CD14-positive monocyte (primary cell): ENCODE results near the gene JCAD. TPM values are rescaled to one million over a fixed set of nuclear protein-coding genes. Genes with fewer than 3 reads are reported as not detected.

Experiments used
- DNase-seq, 3 donors: peaks; one replicate each; pipeline ENCODE4 v3.0.0-alpha.2; 2011 to 2022
- H2AFZ ChIP-seq: 2 replicates; pipeline ENCODE4 v1.6.0; 2012; ENCODE audit warnings: mild to moderate bottlenecking, low read depth, low read length, inconsistent platforms; ENCODE audit not compliant: insufficient read depth, poor library complexity, severe bottlenecking
- H3K27ac ChIP-seq, 2 donors: 1 replicate in 1 of 2; 2 replicates in 1 of 2; pipeline ENCODE4 v1.5.1; 2012 to 2013; ENCODE audit warnings: low read length in 2 of 2, control low read depth in 1 of 2, inconsistent platforms in 1 of 2, low read depth in 1 of 2, mild to moderate bottlenecking in 1 of 2
- H3K27me3 ChIP-seq, 2 donors: one replicate each; pipeline versions ENCODE4 v1.6.0 to v1.6.1; 2011 to 2013; ENCODE audit warnings: low read length in 2 of 2; ENCODE audit not compliant: control insufficient read depth in 2 of 2, insufficient read depth in 2 of 2
- H3K36me3 ChIP-seq, 2 donors: replicated peaks in 1 of 2; 1 replicate in 1 of 2; 2 replicates in 1 of 2; pipeline versions ENCODE4 v1.5.1 to v1.6.1; 2012 to 2013; ENCODE audit warnings: low read length in 2 of 2, control low read depth in 1 of 2, inconsistent platforms in 1 of 2, mild to moderate bottlenecking in 1 of 2; ENCODE audit not compliant: insufficient read depth in 2 of 2, control insufficient read depth in 1 of 2
- H3K4me1 ChIP-seq, 2 donors: 1 replicate in 1 of 2; 2 replicates in 1 of 2; pipeline versions ENCODE4 v1.5.1 to v1.6.1; 2012 to 2013; ENCODE audit warnings: low read length in 2 of 2, control low read depth in 1 of 2, inconsistent platforms in 1 of 2, mild to moderate bottlenecking in 1 of 2, moderate library complexity in 1 of 2; ENCODE audit not compliant: insufficient read depth in 2 of 2, control insufficient read depth in 1 of 2
- H3K4me2 ChIP-seq: replicated peaks from 2 replicates; pipeline ENCODE3; 2012; ENCODE audit warnings: low read length, moderate library complexity, mild to moderate bottlenecking; ENCODE audit not compliant: poor library complexity, severe bottlenecking; ENCODE audit errors: extremely low read depth
- H3K4me3 ChIP-seq, 3 experiments: fragments of 200-600 bp in 1 of 3; sonication (generic) in 1 of 3; replicated peaks in 1 of 3; 1 replicate in 2 of 3; 2 replicates in 1 of 3; pipeline ENCODE4 v1.5.1; 2011 to 2013; ENCODE audit warnings: low read length in 3 of 3, mild to moderate bottlenecking in 3 of 3, control low read depth in 2 of 3, low read depth in 2 of 3, inconsistent platforms in 1 of 3, moderate library complexity in 1 of 3
- H3K79me2 ChIP-seq: 2 replicates; pipeline ENCODE4 v1.6.0; 2012; ENCODE audit warnings: mild to moderate bottlenecking, control low read depth, inconsistent platforms, low read length, moderate library complexity; ENCODE audit not compliant: insufficient read depth
- H3K9ac ChIP-seq: 2 replicates; pipeline ENCODE4 v1.6.0; 2017; ENCODE audit warnings: low read length, mild to moderate bottlenecking; ENCODE audit not compliant: insufficient read depth, poor library complexity, severe bottlenecking
- H3K9me3 ChIP-seq, 2 donors: replicated peaks in 1 of 2; 1 replicate in 1 of 2; 2 replicates in 1 of 2; pipeline versions ENCODE4 v1.5.1 to v1.6.1; 2012 to 2013; ENCODE audit warnings: low read length in 2 of 2, control low read depth in 1 of 2; ENCODE audit not compliant: control insufficient read depth in 1 of 2, insufficient read depth in 1 of 2
- H4K20me1 ChIP-seq: 2 replicates; pipeline ENCODE4 v1.6.0; 2012; ENCODE audit warnings: mild to moderate bottlenecking, low read length, control low read depth, moderate library complexity; ENCODE audit not compliant: insufficient read depth
- H3K27ac Mint-ChIP-seq, 7 donors: one replicate each; pipeline ENCODE4 v1.8.0; 2020; ENCODE audit warnings: mild to moderate bottlenecking in 7 of 7, mixed read lengths in 7 of 7, moderate library complexity in 6 of 7, inconsistent platforms in 2 of 7
- H3K27me3 Mint-ChIP-seq, 3 donors: one replicate each; pipeline ENCODE4 v1.8.0; 2021 to 2022; ENCODE audit warnings: low read depth in 3 of 3, mild to moderate bottlenecking in 3 of 3, mixed read lengths in 3 of 3, moderate library complexity in 3 of 3, inconsistent platforms in 1 of 3
- H3K36me3 Mint-ChIP-seq, 2 donors: one replicate each; pipeline ENCODE4 v1.8.0; 2020; ENCODE audit warnings: mixed read lengths in 2 of 2, inconsistent platforms in 1 of 2, mild to moderate bottlenecking in 1 of 2
- H3K4me1 Mint-ChIP-seq: one replicate; pipeline ENCODE4 v1.8.0; 2020; ENCODE audit warnings: mild to moderate bottlenecking, mixed read lengths
- H3K4me3 Mint-ChIP-seq, 2 donors: one replicate each; pipeline ENCODE4 v1.8.0; 2020; ENCODE audit warnings: mild to moderate bottlenecking in 2 of 2, mixed read lengths in 2 of 2, moderate library complexity in 1 of 2
- H3K9me3 Mint-ChIP-seq, 7 donors: one replicate each; pipeline ENCODE4 v1.8.0; 2020 to 2022; ENCODE audit warnings: mixed read lengths in 7 of 7, mild to moderate bottlenecking in 6 of 7, moderate library complexity in 6 of 7, inconsistent platforms in 2 of 7
- WGBS: methylation state at CpG from one replicate; pipeline ENCODE4 v1.1.5; 2013; ENCODE audit warnings: missing lambda C conversion rate; ENCODE audit not compliant: insufficient coverage; 5-methylcytosine and 5-hydroxymethylcytosine counted together
- intact Hi-C, 2 donors: fragments of 100-400 bp; cut with micrococcal nuclease; formaldehyde crosslinking; loops; one replicate each; pipeline versions ENCODE4 v1.15.0 to v1.15.1; 2023
- polyA plus RNA-seq, 3 donors: library from polyadenylated mRNA; depleted of rRNA in 1 of 3; unstranded in 2 of 3; stranded (reverse) in 1 of 3; fragments of 300-500 nt in 2 of 3; fragments of >200 nt in 1 of 3; fragmentation: Illumina TruSeq in 2 of 3; gene quantifications; 1 replicate in 2 of 3; 2 replicates in 1 of 3; pipeline ENCODE4 v1.2.3, GENCODE V29; 2012 to 2021
- TF ChIP-seq, protein P1 (sequence below): fragments of 200-600 bp; IDR thresholded peaks from one replicate; pipeline ENCODE4 v1.8.0; 2022; ENCODE audit warnings: antibody characterized with exemption, mild to moderate bottlenecking

The JCAD gene
- polyA plus RNA-seq, 3 donors: not detected

DNA sequence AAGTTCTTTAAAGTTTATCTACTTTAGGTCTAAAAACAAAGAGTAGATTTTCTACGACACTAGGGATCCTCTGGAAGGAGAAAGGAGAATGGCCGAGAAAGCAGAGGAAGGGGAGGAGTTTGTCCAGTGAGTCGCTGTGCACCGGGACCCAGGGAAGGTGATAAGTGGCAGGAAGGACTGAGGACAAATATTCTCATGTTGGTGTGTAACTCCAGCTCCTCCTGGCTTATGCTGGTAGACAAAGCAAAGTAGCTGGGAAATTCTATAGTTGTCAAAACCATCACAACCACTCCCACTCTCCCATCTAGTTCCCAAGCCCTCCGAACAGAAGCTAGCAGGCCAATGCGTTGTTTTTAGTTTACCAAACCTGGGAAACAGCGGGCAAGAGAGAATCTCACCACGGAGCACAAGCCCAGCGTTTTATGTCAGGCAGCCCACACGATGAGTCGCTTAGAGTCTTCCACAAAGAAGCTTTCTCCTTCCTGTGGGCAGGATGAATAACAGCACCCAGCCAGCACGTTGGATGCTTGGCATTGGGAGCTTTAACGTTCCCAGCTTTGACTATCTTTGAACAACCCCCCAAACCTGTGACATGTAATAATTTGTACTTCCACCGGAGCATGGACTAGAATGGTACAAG lies 32.9 kb upstream of the JCAD start:
- Histone ChIP-seq H3K4me1 (no peaks in the 10 kb centered on the region), H3K27ac (no peak overlapping the region), H3K4me3 (no peak overlapping the region), H3K9me3 (no peaks in the 10 kb centered on the region), H3K9ac (no peak overlapping the region), H3K36me3 (no peaks in the 10 kb centered on the region), H2AFZ (no peak overlapping the region), H3K4me2 (no peak overlapping the region), H3K79me2 (no peaks in the 10 kb centered on the region), H3K27me3 (no peaks in the 10 kb centered on the region), H4K20me1 (no peaks in the 10 kb centered on the region)
- no peaks in the 10 kb centered on the region for H3K36me3 Mint-ChIP-seq
- 91% methylated on average over 10 of the region's 14 CpGs for WGBS
- H3K4me1 Mint-ChIP-seq: no peaks in the 10 kb centered on the region
- peaks cover 2 to 9% (median 5%) of the 10 kb centered on the region in 3 donors for H3K27me3 Mint-ChIP-seq
- TF ChIP-seq, protein P1, sequence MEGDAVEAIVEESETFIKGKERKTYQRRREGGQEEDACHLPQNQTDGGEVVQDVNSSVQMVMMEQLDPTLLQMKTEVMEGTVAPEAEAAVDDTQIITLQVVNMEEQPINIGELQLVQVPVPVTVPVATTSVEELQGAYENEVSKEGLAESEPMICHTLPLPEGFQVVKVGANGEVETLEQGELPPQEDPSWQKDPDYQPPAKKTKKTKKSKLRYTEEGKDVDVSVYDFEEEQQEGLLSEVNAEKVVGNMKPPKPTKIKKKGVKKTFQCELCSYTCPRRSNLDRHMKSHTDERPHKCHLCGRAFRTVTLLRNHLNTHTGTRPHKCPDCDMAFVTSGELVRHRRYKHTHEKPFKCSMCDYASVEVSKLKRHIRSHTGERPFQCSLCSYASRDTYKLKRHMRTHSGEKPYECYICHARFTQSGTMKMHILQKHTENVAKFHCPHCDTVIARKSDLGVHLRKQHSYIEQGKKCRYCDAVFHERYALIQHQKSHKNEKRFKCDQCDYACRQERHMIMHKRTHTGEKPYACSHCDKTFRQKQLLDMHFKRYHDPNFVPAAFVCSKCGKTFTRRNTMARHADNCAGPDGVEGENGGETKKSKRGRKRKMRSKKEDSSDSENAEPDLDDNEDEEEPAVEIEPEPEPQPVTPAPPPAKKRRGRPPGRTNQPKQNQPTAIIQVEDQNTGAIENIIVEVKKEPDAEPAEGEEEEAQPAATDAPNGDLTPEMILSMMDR: no peak
- DNase-seq: no peak
- H3K9me3 Mint-ChIP-seq: no peaks in the 10 kb centered on the region
- intact Hi-C loops: no loop called here
- no peak overlapping the region for H3K27ac Mint-ChIP-seq
- no peak overlapping the region for H3K4me3 Mint-ChIP-seq

GRCh38 chr10:30091136-30091535 lies 31.8 kb upstream of the JCAD start:
- H3K27me3 ChIP-seq: no peaks in the 10 kb centered on the region
- no peaks in the 10 kb centered on the region for H3K9me3 Mint-ChIP-seq
- no CpG with 5 or more reads among the region's 4 CpGs for WGBS
- no peak overlapping the region for H3K4me3 ChIP-seq
- H3K27me3 Mint-ChIP-seq: peaks cover 2 to 11% (median 3%) of the 10 kb centered on the region in 3 donors
- no peak overlapping the region for H3K4me2 ChIP-seq
- TF ChIP-seq, protein P1: no peak
- no peak for DNase-seq
- H3K4me1 Mint-ChIP-seq: no peaks in the 10 kb centered on the region
- H3K36me3 Mint-ChIP-seq: no peaks in the 10 kb centered on the region
- no peaks in the 10 kb centered on the region for H4K20me1 ChIP-seq
- H3K4me1 ChIP-seq: no peaks in the 10 kb centered on the region
- H3K27ac ChIP-seq: no peak overlapping the region
- H3K4me3 Mint-ChIP-seq: no peak overlapping the region
- H3K36me3 ChIP-seq: no peaks in the 10 kb centered on the region
- no peaks in the 10 kb centered on the region for H3K79me2 ChIP-seq
- no peak overlapping the region for H3K27ac Mint-ChIP-seq
- no peak overlapping the region for H2AFZ ChIP-seq
- H3K9me3 ChIP-seq: no peaks in the 10 kb centered on the region
- intact Hi-C loops: no loop called here
- H3K9ac ChIP-seq: no peak overlapping the region
